Type B pancreatic cell (in vitro differentiated cells): ENCODE measurements around the gene SCN8A. TPM values are rescaled to one million over a fixed set of nuclear protein-coding genes. Genes with fewer than 3 reads are reported as not detected.

ENCODE experiments used
- DNase-seq: peaks from one replicate; pipeline ENCODE4 v3.0.0; 2021; ENCODE audit warnings: mixed read lengths; ENCODE audit not compliant: unreplicated experiment; ENCODE audit errors: extremely low spot score
- H3K27ac Mint-ChIP-seq: 2 replicates; pipeline ENCODE4 v1.8.0; 2021; ENCODE audit warnings: mild to moderate bottlenecking, mixed read lengths
- H3K27me3 Mint-ChIP-seq: 2 replicates; pipeline ENCODE4 v1.8.0; 2021; ENCODE audit warnings: mixed read lengths
- H3K36me3 Mint-ChIP-seq: 2 replicates; pipeline ENCODE4 v1.8.0; 2021; ENCODE audit warnings: mixed read lengths
- H3K4me1 Mint-ChIP-seq: one replicate; pipeline ENCODE4 v1.8.0; 2021; ENCODE audit warnings: mixed read lengths; ENCODE audit not compliant: unreplicated experiment
- H3K4me3 Mint-ChIP-seq: 2 replicates; pipeline ENCODE4 v1.8.0; 2021; ENCODE audit warnings: mild to moderate bottlenecking, mixed read lengths
- H3K9me3 Mint-ChIP-seq: 2 replicates; pipeline ENCODE4 v1.8.0; 2021; ENCODE audit warnings: mixed read lengths
- CTCF ChIP-seq: fragments of 200-600 bp; sonication (generic); conservative IDR thresholded peaks from 2 replicates; pipeline ENCODE4 v1.5.0; 2021; ENCODE audit warnings: antibody characterized with exemption, mild to moderate bottlenecking
- total RNA-seq: library from RNA; stranded (reverse); gene quantifications from 2 replicates; pipeline ENCODE4 v1.2.1, GENCODE V29; 2021; ENCODE audit warnings: low replicate concordance

SCN8A gene
- total RNA-seq, 1 donor from 2014 or later: 3.9 TPM

- no peak overlapping the region for H3K27ac Mint-ChIP-seq
- no peaks in the 10 kb centered on the region for H3K27me3 Mint-ChIP-seq
- no peaks in the 10 kb centered on the region for H3K4me1 Mint-ChIP-seq
- no peaks in the 10 kb centered on the region for H3K9me3 Mint-ChIP-seq
- DNase-seq: no peak
- H3K4me3 Mint-ChIP-seq: no peak overlapping the region
- no peaks in the 10 kb centered on the region for H3K36me3 Mint-ChIP-seq
- no peak for TF ChIP-seq CTCF
Observed at GRCh38 chr12:51695241-51696010, 104.4 kb downstream of the SCN8A start.

DNA sequence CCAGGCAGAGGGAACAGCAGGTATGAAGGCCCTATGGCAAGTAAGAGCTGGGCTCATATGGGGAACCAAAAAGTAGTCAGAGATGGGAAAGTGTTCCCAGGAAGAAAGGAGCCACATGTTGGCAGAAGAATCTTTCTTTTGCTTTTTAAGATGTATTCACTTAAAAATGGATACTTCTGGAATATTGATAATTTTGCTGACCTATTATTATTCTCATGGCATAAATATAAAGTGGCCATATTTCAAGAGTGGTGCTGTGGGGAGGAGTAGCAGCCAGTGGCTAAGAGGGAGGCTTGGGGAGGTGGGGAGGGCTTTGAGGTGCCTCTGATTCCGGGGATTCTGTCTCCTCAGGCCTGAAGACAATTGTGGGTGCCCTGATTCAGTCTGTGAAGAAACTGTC lies 108.2 kb downstream of the SCN8A start:
- DNase-seq: no peak
- Mint-ChIP-seq H3K9me3 (no peaks in the 10 kb centered on the region), H3K27ac (no peak overlapping the region), H3K36me3 (no peaks in the 10 kb centered on the region), H3K4me1 (no peaks in the 10 kb centered on the region), H3K27me3 (no peaks in the 10 kb centered on the region), H3K4me3 (no peak overlapping the region)
- no peak for TF ChIP-seq CTCF

DNA sequence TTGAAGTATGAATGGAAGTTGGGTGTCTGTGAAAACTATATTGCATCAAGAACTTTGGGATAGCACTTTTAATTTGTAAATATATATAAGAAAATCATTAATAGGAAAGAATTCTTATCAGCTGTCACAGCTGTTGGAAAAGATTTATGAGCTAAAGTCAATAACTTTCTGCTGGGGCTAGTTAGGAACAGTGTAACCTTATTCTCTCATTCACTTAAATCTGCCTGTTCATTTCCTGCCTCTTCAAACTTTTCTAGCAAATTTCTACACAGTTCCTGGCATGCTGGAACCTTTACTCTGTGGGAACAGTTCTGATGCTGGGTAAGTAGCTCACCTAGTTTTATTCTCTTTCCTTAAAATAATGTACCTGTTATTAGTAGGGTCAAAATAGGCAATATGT lies 109.9 kb downstream of the SCN8A start:
- Mint-ChIP-seq H3K4me1 (no peaks in the 10 kb centered on the region), H3K4me3 (no peak overlapping the region), H3K36me3 (no peaks in the 10 kb centered on the region), H3K9me3 (no peaks in the 10 kb centered on the region), H3K27ac (no peak overlapping the region), H3K27me3 (no peaks in the 10 kb centered on the region)
- no peak for DNase-seq
- TF ChIP-seq CTCF: no peak

DNA sequence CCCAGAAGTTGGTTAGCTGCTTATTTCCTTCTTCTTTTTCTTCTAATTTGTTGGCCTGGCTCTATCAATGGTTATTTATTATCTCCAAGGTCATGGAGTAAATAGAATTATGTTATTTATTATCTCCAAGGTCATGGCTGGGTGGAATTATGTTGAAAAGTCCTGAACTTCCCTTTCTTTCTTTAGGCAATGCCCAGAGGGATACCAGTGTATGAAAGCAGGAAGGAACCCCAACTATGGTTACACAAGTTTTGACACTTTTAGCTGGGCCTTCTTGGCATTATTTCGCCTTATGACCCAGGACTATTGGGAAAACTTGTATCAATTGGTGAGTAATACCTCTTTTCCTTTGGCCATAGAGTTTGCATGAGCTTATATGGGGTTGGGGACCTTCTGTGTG lies 111.6 kb downstream of the SCN8A start:
- TF ChIP-seq CTCF: no peak
- no peaks in the 10 kb centered on the region for H3K4me1 Mint-ChIP-seq
- H3K27ac Mint-ChIP-seq: no peak overlapping the region
- no peaks in the 10 kb centered on the region for H3K27me3 Mint-ChIP-seq
- DNase-seq: no peak
- no peaks in the 10 kb centered on the region for H3K36me3 Mint-ChIP-seq
- no peaks in the 10 kb centered on the region for H3K9me3 Mint-ChIP-seq
- H3K4me3 Mint-ChIP-seq: no peak overlapping the region

GRCh38 chr12:51705450-51705849 lies 114.4 kb downstream of the SCN8A start:
- Mint-ChIP-seq H3K36me3 (no peaks in the 10 kb centered on the region), H3K4me1 (no peaks in the 10 kb centered on the region), H3K4me3 (no peak overlapping the region), H3K9me3 (no peaks in the 10 kb centered on the region), H3K27ac (no peak overlapping the region), H3K27me3 (no peaks in the 10 kb centered on the region)
- no peak for DNase-seq
- no peak for TF ChIP-seq CTCF
